Activated CD4-positive, alpha-beta T cell treated with anti-CD3 and anti-CD28 coated beads for 4 hours (primary cell): ENCODE data around the gene MBNL2.

Experiments
- DNase-seq, 2 donors: peaks; one replicate each; pipeline ENCODE4 v3.0.0-alpha.2; 2020

Gene MBNL2

DNA sequence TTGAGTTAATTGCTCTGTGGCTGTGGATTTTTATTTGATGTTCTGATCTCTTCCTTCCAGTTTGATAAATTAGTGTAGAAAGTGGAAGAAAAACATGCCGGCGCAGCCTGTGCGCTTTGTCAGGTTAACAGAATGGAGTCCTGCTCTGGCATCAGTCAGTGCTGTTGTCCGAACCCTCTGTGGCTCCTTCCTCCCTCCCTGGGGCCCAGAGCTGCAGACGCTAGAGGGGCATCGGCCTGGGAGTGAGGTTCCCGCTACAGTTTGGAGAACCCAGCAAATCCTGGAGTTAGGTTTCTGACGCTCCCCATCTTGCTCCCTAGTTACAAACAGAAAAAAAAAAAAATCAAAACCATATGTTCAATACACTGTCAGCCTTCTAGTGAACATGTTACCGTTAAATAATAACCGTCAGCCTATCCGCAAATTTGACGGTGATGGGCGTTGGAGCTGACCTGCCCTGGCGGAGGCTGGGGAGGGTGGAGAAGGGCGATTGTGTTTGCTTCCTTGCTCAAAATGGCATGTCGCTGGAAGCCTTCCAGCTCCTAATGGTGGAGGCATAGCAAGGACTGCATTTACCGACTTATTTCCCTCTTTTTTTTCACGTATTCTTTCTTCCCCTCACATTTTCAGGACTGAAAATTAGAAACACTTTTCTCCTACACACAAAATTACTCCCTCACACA is 13.6 kb downstream of the MBNL2 start:
- no peak for DNase-seq

DNA sequence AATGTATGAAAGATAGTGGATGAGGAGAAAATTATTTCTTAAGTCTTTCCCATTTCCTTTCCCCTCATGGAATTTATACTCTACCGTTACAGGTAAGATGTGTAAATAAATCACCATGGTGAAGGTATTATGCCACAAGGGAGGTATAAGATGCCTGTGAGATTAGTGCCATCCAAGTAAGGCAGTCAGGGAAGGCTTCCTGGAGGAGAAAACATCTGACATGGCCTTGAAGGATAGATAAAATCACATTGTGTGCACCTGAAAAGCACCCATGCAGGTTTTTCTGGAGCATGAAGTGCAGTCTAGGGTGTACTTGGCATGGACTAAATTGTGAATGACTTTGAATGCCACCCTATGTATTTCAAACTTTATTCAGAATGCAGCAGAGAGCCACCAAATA is 15.3 kb downstream of the MBNL2 start:
- DNase-seq: no peak

DNA sequence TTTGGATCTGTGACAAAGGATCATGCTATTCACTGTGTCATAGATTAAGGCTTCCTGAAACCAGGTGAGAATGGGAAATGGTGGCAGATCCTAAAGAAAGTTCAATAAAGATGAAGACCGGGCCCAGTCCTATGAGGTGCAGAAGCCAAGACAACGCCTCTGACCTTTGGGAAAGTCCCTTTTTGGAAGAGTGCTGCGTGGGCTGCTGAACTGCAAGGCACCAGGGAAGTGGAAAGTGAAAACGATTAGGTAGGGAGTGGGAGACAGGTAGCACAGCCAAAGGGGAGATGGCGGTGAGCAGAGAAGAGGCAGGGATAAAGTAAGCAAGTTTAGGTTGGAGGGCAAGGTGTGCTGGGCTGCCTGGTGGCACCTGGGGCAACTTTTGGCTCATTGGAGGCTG is 16.3 kb downstream of the MBNL2 start:
- no peak for DNase-seq

DNA sequence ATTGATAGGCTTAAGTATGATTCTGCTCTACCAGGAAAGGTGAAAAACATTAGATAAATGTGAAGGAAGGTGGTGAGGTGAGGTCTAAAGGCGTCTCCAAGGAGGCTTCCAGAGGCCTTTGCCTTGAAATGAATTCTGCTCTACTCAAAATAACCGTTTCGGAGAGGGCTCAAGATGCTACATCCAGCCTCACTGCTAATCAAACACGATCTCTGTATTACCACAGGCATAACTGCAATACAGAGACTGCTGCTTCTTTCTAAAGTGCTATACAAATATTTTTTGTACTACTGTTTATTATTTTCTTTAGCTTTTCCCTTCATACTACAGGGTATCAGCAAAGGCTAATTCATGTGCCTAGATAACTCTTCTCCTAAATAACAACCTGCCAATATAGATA is 16.8 kb downstream of the MBNL2 start:
- DNase-seq: no peak

DNA sequence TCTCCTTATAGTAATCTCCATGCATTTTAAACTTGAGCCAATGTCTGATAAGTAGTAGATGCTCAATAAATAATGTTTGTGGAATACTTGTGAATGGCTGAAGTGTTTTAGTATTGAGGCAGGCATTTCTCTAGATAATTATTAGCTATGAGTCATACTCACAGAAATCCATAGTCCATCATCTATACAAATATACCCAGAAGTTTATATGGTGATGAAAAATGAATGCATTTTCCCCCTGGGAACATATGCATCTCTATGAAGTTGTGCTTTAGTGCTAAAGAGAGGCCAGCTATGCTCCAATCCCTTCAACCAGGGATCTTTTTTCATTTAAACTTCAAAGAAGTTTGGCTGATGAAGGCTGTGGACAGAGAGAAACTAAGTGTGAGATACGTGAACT is 17.2 kb downstream of the MBNL2 start:
- no peak for DNase-seq

DNA sequence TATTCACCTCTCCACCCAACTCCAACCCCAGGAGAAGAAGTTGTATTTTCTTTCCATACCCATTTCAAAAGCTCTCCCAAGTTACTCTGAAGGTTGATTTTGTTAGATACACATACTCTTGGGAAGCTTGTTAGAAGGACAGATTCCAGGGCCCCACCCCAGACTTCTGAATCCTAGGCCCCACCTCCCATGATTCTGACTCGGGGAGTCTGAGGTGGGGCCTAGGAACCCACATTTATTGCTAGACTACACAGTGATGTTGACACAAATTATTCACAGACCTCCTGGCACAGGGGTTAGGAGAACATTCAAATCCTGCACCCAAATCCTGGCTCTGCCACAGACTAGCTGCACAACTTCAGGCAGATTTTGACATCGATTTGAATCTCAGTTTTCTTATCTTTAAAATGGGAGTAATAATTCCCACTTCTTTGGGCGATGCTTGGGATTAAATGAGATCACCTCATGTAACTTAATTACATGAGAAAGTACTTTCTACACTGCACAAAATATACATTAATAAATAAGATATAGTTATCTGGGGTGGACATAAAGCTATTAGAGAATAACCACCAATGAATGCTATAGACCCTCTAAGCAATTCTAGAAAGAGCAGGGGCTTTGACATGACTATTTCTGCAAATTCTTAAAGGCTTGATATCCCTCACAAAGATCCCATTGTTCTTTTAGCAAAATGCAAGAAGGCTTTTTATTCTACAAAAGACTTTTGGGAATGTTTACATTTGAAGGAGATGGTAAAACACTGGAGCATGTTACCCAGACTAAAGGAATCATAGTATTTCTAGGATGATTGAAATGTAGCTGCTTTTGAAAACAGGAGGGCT is 18.0 kb downstream of the MBNL2 start:
- DNase-seq: no peak

DNA sequence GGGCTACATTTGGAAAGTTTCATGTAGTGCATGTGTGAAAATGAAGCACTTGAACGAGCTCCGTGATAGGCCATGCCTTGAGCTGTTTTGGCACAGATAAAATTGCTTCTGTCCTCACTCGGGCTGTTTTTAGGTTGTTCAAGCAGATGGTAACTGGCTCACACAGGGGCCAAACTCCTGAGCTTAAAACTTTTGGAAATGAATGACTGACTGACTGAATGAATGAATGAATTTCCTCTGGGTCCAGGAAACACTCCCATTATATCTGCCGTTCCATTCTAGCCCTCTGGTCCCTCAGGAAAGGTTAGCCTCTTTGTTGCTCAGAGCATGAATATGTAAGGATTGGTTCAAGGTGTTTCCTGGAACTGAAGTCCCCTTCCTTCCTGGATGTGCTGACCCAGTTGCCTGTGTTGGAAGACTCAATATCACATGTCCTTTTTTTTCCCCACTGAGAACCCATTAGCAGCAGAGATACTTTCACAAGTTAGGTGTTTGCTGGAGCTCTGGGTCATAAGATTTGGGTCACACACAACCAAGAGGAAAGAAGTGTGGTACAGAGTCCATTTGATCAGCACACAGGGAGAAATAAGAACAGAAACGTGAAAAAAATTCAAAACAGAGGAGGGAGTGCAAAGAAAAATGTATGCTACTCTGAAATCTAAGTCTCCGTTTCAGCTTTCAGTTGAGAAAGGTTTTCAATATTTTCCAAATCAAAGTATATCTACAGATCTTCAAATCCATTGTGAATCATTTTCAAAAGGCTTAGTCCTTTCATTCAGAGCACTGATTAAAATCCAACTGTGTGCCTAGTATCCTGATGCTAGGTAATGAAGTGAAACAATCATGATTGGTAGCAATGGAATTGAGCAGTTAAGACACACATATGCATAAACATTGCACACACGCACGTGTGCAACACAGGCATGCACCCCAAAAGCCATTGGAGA is 18.9 kb downstream of the MBNL2 start:
- DNase-seq: no peak

DNA sequence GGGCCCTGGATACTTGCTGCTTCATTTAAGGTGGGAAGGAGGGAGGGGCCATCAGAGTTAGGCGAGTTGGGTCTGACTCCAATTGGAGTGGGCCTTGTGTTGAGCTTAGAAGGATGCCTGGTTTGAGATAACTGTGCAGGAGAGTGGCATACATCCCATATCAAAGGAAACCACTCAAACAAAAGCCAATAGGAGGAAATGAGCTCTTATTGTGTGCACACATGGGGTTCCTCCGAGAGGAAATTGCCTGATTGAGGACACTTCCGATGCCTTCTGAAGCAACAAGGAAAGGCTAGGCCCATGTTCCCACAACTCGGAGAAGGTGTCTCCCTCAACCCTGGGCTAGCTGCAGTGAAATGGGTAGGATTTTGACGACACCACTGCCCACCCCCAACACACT is 19.6 kb downstream of the MBNL2 start:
- no peak for DNase-seq

DNA sequence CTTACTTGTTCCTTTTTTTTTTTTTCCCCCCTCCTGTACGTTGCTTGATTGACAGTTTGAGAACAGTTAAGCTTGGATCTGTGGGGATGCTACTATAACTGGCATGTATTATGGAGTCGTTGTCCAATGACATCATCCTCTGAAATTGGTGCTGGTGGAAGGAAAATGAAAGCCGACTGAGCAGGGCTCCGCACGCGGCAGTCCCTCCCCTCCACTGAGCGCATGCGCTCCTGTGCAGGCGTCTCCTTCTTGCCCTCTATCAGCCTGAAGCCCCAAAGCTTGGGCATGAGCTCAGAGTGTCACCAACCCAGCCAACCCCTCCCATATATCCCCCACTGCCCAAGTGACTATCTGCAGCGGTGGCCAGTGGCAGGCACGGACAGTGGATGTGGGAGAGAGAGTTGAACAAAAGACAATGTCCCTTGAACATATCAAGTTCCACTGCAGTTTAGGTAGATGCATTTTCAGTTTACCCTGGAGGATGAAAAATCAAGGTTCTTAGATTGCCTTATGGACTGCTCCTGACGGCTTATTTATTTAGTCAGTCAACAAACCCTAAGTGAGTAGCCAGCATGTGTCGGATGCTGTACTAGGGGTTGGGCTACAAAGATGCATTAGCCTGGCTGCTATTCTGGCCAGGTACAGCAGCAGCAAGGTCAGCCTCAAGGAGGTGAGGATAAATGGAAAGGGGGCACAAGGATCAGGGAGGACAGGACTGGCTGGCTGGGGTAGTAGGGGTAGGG is 20.8 kb downstream of the MBNL2 start:
- DNase-seq: no peak

DNA sequence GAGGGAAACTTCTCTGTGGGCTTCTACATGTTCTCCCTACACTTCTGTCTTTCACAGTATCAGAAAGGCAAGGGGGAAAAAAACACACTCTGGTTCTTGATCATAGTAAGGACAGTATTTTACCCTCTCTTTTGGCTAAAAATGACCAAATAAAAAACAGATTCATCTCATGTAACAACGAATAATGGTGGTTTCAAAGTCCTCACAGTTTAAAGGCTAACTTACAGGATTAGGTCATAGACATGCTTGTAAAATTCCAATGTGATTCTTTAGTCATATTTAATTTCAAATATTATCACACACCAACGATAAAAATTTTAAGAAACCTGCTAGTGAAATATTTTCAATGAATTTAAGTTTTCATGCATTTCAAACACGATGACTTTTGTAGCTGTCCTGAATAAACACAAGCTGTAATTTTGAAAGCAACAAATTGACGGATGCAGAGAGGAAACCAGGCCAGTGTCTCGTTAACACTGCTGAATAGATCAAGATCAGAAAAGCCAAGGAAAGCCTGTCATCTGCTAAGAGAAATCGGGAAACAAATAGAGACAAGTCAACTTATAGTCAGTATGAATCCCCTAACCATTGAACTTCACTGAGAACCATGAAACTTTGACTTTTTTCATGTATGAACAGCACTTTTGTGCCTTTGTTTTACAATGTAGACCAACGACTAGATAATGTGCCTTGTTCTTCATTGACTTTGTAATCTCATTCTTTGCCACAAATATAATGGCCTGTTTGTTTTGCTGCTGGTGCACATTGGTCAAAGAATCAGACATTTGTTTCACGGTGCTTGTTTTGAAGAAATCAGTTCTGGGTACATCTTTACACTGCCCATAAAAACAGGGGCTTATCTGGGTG is 22.0 kb downstream of the MBNL2 start:
- DNase-seq: no peak

DNA sequence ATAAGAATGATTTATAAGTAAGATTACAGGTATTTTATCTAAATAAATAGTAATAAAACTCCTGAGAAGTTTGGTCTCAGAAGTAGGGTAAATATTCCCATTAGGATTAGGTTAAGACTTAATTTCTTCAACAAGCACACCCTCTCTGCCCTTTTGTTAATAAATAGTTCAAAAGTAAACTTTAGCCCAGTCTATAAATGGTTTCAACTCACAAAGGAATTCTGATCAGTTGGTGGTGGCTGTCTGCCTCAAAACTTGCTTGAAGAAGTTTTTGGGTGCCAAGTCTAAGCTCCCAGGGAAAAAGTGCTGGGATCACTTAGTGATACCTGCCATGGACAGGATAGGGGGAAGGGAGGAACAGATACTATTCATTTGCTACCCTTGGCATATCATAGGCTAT is 22.9 kb downstream of the MBNL2 start:
- no peak for DNase-seq

DNA sequence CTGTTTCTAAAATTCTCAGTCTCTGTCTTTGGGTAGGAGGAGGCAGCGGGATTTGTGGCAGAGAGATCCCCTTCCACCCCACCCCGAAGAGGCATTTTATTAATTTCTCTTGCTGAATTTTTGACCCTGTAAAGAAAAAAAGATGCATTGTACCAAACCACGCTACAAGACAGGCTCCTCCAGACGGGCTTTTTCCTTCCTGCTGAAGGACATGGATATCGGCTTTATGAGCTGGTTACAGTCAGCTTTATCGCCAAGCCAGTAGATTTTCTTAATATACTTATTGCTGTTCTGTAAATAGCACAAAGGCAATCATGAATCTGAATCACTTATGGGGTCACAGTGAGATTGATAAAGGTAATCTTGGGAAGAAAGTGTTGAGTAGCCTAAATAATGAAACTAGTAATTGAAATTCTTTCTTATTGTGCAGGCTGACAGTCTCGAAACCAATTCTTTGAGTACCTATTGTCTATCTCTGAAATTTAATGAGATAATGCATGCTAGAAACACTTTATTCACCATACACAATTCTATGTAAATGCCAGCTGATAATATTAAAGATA is 24.5 kb downstream of the MBNL2 start:
- DNase-seq: no peak

DNA sequence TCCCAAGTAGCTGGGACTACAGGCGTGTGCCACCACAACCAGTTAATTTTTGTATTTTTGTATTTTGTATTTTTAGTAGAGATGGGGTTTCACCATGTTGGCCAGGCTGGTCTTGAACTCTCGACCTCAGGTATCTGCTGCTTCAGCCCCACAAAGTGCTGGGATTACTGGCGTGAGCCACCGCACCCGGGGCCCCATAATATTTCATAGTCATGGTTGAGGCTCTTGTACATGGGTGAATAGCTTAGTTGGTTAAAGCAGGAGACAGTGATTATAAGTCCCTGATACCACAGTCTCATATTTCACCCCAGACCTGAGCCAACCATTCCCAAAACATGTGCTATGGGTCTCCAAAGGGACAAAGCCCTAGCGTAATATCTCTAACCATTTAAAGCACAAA is 26.1 kb downstream of the MBNL2 start:
- DNase-seq: no peak

DNA sequence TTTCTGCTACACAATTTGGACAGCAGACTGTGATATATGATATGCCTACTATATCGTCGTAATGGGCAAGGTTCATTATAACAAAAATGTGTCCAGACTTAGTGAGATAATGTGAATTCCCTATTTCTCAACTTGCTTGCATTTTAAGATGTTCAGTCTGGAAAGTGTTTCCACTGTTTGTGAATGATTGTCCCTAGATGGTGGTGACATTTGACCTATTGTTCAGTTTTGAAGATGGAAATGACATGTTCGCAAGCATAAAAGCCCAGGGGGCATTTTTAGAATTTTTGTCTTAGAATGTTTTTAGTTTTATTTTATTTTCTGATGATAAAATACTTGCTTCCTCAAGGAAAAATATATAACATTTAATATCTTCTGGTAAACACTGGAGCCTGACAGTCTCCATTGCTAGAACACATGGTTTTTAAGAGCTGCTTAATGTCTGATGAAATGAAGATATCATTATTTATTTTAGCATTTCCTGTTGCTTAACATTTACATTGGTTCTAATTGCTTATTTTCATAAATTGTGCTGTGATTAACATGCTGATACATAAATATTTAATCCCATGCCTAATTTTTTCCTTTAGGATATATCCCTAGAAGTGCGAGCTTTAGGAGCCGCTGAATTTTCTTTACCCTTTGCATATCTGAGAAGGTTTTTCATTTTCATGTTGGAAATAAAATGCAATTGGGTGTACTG is 27.1 kb downstream of the MBNL2 start:
- no peak for DNase-seq

DNA sequence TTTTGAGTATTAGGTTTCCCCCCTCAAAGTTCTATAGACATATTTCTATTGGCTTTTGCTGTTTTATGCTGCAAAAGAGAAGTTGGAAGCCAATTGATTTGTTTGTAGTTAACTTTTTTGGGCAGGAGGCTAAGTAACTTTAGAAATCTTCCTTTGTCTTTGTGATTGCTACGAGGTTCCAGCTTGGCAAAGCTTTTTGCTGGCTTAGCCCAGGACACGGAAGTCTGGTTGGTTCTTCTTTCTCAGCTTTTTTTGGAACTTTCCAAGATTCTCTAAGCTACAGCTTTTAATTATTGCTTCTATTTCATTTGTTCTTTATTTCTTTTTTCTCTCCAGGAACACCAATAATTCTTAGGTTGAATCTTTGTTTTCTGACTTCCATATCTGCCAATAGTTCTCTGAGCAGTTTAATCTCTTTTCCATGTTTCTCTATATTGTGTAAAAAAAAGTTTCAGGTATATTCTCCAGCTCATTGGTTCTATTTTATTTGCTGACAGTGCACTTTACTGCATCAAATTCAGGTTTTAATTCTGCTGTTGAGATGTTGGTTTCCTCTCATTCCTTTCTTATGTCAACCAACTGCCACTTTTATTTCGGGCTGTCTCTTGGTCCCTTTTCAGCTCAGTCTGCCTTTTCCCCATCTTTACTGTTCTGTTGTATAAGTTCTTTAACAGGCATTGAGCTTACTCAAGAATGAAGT is 27.8 kb downstream of the MBNL2 start:
- DNase-seq: no peak

DNA sequence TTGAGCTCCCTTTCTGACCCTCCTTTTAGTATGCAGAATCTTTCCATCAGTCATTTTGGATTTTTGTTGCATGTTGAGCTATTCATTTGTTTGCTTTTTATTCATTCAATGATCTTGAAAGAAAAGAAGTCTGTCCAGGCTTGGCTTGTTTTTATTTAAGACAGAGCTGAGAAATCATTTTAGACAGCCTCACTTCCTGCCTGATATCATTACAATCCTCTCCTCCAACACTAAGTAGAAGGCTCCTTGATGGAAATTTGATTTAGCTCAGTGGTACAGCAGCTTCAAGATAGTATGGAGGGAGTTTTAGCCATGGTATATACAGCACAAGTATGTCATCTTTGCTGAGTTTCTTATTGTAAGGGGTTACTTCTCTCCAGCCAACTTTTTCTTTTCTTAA is 28.4 kb downstream of the MBNL2 start:
- no peak for DNase-seq

DNA sequence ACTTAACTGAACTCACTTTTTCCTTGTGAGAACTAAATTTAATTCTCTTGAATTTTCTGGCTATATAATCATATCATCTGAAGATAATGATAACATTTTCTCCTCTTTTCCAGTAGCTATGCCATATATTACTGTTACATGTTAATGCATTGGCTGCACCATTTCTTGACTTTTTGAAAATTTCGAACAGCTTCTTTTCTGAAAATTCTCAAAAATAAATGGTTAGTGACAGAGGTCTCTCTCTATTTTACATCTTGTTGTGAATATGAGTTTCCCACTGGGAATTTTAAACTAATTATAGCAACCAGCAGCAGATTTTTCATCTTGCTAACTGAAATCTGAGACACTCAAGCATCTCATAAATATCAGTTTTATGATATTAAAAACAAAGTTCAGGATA is 30.6 kb downstream of the MBNL2 start:
- no peak for DNase-seq

DNA sequence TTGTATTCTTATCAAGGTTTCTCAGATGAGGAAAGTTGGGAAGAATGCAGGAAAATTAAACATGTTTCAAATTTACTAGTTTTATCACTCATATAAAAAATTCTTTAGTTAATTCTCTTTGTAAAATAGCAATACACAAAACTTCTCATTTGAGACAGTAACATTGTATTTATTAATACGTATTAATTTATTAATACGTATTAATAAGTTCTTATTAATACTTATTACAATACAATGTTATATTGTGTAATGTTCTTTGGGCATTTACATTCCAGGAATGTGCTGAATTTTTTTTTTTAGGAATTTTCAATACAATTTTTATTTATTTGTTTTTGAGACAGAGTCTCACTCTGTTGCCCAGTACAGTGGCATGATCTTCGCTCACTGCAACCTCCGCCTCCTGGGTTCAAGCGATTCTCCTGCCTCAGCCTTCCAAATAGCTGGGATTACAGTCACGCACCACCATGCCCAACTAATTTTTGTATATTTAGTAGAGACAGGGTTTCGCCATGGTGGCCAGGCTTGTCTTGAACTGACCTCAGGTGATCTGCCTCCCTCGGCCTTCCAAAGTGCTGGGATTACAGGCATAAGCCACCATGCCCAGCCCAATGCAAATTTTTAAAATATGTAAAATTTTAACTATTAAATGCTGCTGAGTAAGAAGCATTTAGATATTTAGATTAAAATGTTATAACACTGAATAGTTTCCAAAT is 31.6 kb downstream of the MBNL2 start:
- no peak for DNase-seq

DNA sequence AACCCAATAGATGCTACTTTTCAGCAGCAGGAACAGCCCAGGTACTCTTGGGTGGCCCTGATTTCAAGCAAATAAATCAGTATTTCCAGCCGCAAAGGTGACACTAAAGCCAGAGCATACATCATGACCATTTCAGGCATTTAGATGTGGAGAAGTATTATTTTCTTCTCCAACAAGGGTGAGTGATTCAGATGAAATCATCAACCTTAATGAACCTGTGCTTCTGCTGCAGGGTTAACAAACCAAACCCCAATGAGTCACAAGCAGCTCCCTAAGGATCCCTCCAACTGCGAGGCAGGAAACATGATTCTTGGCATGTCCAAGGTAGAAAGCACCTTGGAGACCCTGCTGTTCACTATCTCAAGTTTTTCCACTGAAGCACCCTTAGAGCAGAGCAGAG is 32.7 kb downstream of the MBNL2 start:
- no peak for DNase-seq
